ENCODE results near the gene STAT3.
"Not testable (repeated sequence)": the region's sequence is repeated elsewhere in the genome, so short reads cannot be mapped to it uniquely, and the experiment has no call there.

DNA sequence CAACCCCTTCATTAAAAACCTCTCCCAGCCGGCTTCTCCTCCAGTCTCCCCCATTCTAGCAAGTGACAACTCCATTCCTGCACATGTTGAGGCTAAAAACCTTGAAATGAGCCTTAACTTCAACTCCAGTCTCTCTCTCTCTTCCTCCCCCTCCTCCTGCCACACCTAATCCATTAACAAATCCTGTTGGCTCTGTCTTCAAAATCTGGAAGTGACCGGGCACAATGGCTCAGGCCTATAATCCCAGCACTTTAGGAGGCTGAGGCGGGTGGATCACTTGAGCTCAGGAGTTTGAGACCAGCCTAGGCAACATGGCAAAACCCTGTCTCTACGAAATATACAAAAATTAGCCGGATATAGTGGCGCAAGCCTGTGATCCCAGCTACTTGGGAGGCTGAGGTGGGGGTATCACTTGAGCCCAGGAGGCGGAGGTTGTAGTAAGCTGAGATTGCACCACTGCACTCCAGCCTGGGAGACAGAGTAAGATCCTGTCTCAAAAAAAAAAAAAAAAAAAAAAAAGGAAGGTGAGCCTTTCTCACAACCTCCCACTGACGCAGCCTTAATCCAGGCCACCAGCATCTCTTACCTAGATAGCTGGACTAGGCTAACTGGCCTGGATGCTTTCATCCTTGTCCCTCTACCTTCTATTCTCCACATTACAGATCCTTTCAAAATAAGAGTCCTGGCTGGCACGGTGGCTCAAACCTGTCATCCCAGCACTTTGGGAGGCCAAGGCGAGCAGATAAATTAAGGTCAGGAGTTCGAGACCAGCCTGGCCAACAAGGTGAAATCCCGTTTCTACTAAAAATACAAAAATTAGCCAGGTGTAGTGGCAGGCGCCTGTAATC, 21.8 kb downstream of the STAT3 start:
- TF ChIP-seq ESRRA (IDR thresholded peaks at IDR 0.05; ENCODE audit: borderline replicate concordance, low read length); RCOR1 (IDR thresholded peaks at IDR 0.05; ENCODE audit: low read depth, low read length); MAFK (IDR thresholded peaks at IDR 0.05; ENCODE audit: partially characterized antibody); CEBPB (IDR thresholded peaks at IDR 0.05); RAD21 (conservative IDR thresholded peaks at IDR 0.05 in 1 of 2, IDR thresholded peaks at IDR 0.05 in 1 of 2); RFX5 (IDR thresholded peaks at IDR 0.05); BHLHE40 (IDR thresholded peaks at IDR 0.05; ENCODE audit: low read depth, low read length): not testable (repeated sequence)
- TF ChIP-seq, protein P1, sequence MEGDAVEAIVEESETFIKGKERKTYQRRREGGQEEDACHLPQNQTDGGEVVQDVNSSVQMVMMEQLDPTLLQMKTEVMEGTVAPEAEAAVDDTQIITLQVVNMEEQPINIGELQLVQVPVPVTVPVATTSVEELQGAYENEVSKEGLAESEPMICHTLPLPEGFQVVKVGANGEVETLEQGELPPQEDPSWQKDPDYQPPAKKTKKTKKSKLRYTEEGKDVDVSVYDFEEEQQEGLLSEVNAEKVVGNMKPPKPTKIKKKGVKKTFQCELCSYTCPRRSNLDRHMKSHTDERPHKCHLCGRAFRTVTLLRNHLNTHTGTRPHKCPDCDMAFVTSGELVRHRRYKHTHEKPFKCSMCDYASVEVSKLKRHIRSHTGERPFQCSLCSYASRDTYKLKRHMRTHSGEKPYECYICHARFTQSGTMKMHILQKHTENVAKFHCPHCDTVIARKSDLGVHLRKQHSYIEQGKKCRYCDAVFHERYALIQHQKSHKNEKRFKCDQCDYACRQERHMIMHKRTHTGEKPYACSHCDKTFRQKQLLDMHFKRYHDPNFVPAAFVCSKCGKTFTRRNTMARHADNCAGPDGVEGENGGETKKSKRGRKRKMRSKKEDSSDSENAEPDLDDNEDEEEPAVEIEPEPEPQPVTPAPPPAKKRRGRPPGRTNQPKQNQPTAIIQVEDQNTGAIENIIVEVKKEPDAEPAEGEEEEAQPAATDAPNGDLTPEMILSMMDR (IDR thresholded peaks at IDR 0.05) = not testable (repeated sequence)
- TF ChIP-seq, protein P2, sequence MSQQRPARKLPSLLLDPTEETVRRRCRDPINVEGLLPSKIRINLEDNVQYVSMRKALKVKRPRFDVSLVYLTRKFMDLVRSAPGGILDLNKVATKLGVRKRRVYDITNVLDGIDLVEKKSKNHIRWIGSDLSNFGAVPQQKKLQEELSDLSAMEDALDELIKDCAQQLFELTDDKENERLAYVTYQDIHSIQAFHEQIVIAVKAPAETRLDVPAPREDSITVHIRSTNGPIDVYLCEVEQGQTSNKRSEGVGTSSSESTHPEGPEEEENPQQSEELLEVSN (IDR thresholded peaks at IDR 0.05; ENCODE audit: borderline replicate concordance, low read depth) = not testable (repeated sequence)
